ENCODE results near the gene ELOA. TPM values are rescaled to one million over a fixed set of nuclear protein-coding genes. Genes with fewer than 3 reads are reported as not detected.

The ELOA gene
- total RNA-seq, 2 experiments from 2014 or later: 28.1 to 33.0 TPM

DNA sequence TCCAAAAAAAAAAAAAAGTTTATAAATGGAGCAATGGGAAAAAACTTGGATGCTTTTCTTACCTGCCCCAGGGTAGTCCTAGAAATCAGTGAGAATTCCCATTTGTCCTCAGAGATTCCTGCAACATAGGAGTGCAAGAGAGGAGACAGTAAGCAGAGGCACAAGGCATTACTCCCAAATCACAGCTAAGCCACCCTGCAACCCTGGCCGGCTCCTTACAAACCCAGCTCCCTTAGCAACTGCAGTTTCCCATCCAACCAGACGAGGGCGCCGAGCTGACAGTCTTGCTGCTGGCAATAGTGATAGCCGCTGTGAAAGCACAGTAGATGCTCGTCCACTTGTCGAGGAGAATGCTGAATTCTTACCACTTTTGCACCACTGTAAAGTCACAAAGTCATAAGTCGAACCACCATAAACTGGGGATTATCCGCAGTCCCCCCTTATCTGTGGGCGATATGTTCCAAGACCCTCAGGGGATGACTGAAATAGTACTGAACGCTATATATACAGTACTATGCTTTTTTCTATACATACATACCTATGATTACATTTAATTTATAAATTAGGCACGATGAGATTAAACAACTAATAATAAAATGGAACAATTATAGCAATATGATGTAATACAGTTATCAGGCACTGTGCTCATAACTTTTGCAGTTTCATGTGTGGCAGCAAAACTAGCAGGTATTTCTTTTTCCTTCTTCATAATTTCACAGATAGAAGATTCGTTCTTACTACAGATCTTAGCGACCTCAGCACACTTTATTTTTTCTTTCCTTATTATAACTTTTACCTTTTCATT lies 29.0 kb downstream of the ELOA start:
- Histone ChIP-seq H3K4me1 (ENCODE audit: insufficient read depth, low read length) (peaks cover 6% of the 10 kb centered on the region), H3K4me3 (ENCODE audit: low read length) (no peak overlapping the region), H3K27ac (ENCODE audit: low read depth in 1 of 2, low read length in 2 of 2) (no peak overlapping the region), H3K27me3 (ENCODE audit: control insufficient read depth in 1 of 2, insufficient read depth in 2 of 2, low read length in 2 of 2) (no peaks in the 10 kb centered on the region), H3K36me3 (ENCODE audit: insufficient read depth, low read length) (peaks cover 6% of the 10 kb centered on the region), H3K9me3 (ENCODE audit: control insufficient read depth in 1 of 2, insufficient read depth in 1 of 2, low read length in 2 of 2) (no peaks in the 10 kb centered on the region)
- Mint-ChIP-seq H3K4me1 (ENCODE audit: low read depth) (peaks cover 21% of the 10 kb centered on the region), H3K9me3 (no peaks in the 10 kb centered on the region), H3K36me3 (ENCODE audit: low read depth) (peaks cover 28% of the 10 kb centered on the region), H3K4me3 (peak overlapping the region; percentile 34), H3K27ac (peak overlapping the region; percentile 15), H3K27me3 (no peaks in the 10 kb centered on the region)
- peak; percentile 75 to 89 (median 82) for DNase-seq
- ChIA-PET POLR2A (interaction anchor here (0.7 to 1.5 kb wide), 8 partner anchors 8 to 404 kb away, joined by 3 to 6 read pairs (median 4); partner anchors contain the start of genes ELOA, HMGCL and LYPLA2), CTCF (interaction anchor here (0.6 to 1.8 kb wide), 22 partner anchors 11 to 182 kb away, joined by 3 to 17 read pairs (median 4); partner anchors contain the start of genes ELOA, GALE, HMGCL and LYPLA2)
- TF ChIP-seq, protein P1, sequence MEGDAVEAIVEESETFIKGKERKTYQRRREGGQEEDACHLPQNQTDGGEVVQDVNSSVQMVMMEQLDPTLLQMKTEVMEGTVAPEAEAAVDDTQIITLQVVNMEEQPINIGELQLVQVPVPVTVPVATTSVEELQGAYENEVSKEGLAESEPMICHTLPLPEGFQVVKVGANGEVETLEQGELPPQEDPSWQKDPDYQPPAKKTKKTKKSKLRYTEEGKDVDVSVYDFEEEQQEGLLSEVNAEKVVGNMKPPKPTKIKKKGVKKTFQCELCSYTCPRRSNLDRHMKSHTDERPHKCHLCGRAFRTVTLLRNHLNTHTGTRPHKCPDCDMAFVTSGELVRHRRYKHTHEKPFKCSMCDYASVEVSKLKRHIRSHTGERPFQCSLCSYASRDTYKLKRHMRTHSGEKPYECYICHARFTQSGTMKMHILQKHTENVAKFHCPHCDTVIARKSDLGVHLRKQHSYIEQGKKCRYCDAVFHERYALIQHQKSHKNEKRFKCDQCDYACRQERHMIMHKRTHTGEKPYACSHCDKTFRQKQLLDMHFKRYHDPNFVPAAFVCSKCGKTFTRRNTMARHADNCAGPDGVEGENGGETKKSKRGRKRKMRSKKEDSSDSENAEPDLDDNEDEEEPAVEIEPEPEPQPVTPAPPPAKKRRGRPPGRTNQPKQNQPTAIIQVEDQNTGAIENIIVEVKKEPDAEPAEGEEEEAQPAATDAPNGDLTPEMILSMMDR (IDR thresholded peaks at IDR 0.05): peak; percentile 95
- peak; percentile 97 for ATAC-seq (ENCODE audit: poor library complexity)
- intact Hi-C loops (cut with DNase I, micrococcal nuclease): loop anchor here (1.0 kb wide), 3 partner anchors 96 to 145 kb away; partner anchors contain the start of gene FUCA1 (in 2 of the 2)

DNA sequence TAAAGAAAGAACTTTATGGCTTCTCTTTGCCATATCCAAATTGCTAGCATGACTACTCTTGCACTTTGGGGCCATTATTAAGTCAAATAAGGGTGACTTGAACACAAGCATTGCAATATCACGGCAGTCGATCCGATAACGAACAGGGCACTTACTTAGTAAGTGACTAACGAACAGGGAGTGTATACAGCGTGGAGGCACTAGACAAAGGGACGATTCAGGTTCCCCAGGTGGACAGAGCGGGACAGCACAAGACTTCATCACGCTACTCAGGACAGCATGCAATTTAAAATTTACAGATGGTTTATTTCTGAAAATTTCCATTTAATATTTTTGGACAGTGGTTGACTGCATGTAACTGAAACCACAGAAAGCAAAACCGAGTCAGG lies 29.6 kb downstream of the ELOA start:
- Histone ChIP-seq H3K27ac (ENCODE audit: low read depth in 1 of 2, low read length in 2 of 2) (no peak overlapping the region), H3K27me3 (ENCODE audit: control insufficient read depth in 1 of 2, insufficient read depth in 2 of 2, low read length in 2 of 2) (no peaks in the 10 kb centered on the region), H3K4me1 (ENCODE audit: insufficient read depth, low read length) (peaks cover 12% of the 10 kb centered on the region), H3K36me3 (ENCODE audit: insufficient read depth, low read length) (peaks cover 5% of the 10 kb centered on the region), H3K9me3 (ENCODE audit: control insufficient read depth in 1 of 2, insufficient read depth in 1 of 2, low read length in 2 of 2) (no peaks in the 10 kb centered on the region), H3K4me3 (ENCODE audit: low read length) (no peak overlapping the region)
- ATAC-seq (ENCODE audit: poor library complexity) (no peak), DNase-seq (no peak)
- Mint-ChIP-seq H3K27me3 (no peaks in the 10 kb centered on the region), H3K36me3 (ENCODE audit: low read depth) (peaks cover 24% of the 10 kb centered on the region), H3K4me1 (ENCODE audit: low read depth) (peaks cover 24% of the 10 kb centered on the region), H3K4me3 (no peak overlapping the region), H3K9me3 (no peaks in the 10 kb centered on the region), H3K27ac (no peak overlapping the region)
- intact Hi-C loops (cut with DNase I, micrococcal nuclease): loop anchor here (1.0 kb wide), 3 partner anchors 95 to 144 kb away; partner anchors contain the start of gene FUCA1 (in 2 of the 2)
- CTCF ChIA-PET: no interaction called here
- TF ChIP-seq, protein P1 (IDR thresholded peaks at IDR 0.05): no peak
- POLR2A ChIA-PET: no interaction called here

GRCh38 chr1:23774174-23774880 lies 31.1 kb downstream of the ELOA start:
- H3K27me3 Mint-ChIP-seq: no peaks in the 10 kb centered on the region
- Histone ChIP-seq H3K27me3 (ENCODE audit: control insufficient read depth in 1 of 2, insufficient read depth in 2 of 2, low read length in 2 of 2) (no peaks in the 10 kb centered on the region), H3K36me3 (ENCODE audit: insufficient read depth, low read length) (no peaks in the 10 kb centered on the region), H3K9me3 (ENCODE audit: control insufficient read depth in 1 of 2, insufficient read depth in 1 of 2, low read length in 2 of 2) (no peaks in the 10 kb centered on the region), H3K4me1 (ENCODE audit: insufficient read depth, low read length) (peaks cover 22% of the 10 kb centered on the region), H3K27ac (ENCODE audit: low read depth in 1 of 2, low read length in 2 of 2) (no peak overlapping the region), H3K4me3 (ENCODE audit: low read length) (no peak overlapping the region)
- ATAC-seq (ENCODE audit: poor library complexity) (no peak), DNase-seq (no peak)
- H3K4me1 Mint-ChIP-seq (ENCODE audit: low read depth): peaks cover 36% of the 10 kb centered on the region
- peaks cover 22% of the 10 kb centered on the region for H3K36me3 Mint-ChIP-seq (ENCODE audit: low read depth)
- ChIA-PET CTCF (no interaction called here), POLR2A (interaction anchor here (0.8 kb wide), 1 partner anchor 16 kb away, joined by 3 read pairs; no protein-coding TSS in a partner anchor)
- no peak overlapping the region for H3K27ac Mint-ChIP-seq
- TF ChIP-seq, protein P1 (IDR thresholded peaks at IDR 0.05): no peak
- intact Hi-C loops (cut with DNase I, micrococcal nuclease): no loop called here
- no peaks in the 10 kb centered on the region for H3K9me3 Mint-ChIP-seq
- H3K4me3 Mint-ChIP-seq: no peak overlapping the region
